Heart left ventricle (tissue), 13 donors: ENCODE data around the gene OR1N1.

ENCODE experiments used
- CTCF ChIP-seq, 12 donors: fragments of 200-600 bp; sonication (generic) in 4 of 12; IDR thresholded peaks; one replicate each; pipeline versions ENCODE4 v1.5.0 to v1.8.0; 2018 to 2022; ENCODE audit warnings: antibody characterized with exemption in 12 of 12, mild to moderate bottlenecking in 5 of 12
- POLR2A ChIP-seq, 2 donors: fragments of 450-650 bp; IDR thresholded peaks; one replicate each; pipeline ENCODE4 v1.6.1; 2017; ENCODE audit warnings: antibody characterized with exemption in 2 of 2, mild to moderate bottlenecking in 2 of 2, moderate library complexity in 2 of 2
- donor health status: ischemic (EF 13 %, LVEDD 7.1; RV severe dilation, severe dysfunction).
- donor health status: DM: no; HTN: yes; CAD: no.
- donor health status: DM: no; HTN: no; CAD: no.
- donor health status: ischemic (EF 25% LVEDD 6.9; RV normal size, moderate dysfunction).
- donor health status: ischemic (EF 25% LVEDD 5.7; RV mildly dilated, moderate dysfunction).
- donor health status: ischemic (EF 35%, LVEDD 5.7; RV mildly dilated, moderate dysfunction).
- donor health status: nonischemic (EF 11% LVEDD 7.7; RV severe dilation, severe dysfunction).
- donor health status: DM: yes; HTN: yes; CAD: no.
- donor health status: PGD.
- donor health status: ischemic (EF 29% LVEDD 5.4; RV normal size, mild dysfunction).
- donor health status: nonischemic (EF 23%, LVEDD 6.1; RV moderate dilation, normal function).

- TF ChIP-seq POLR2A (IDR thresholded peaks at IDR 0.05): no peak
- no peak for TF ChIP-seq CTCF (IDR thresholded peaks at IDR 0.05)
These were observed 19.1 kb upstream of the OR1N1 start for GRCh38 chr9:122546196-122546595.
